ENCODE data around the gene GNPTG.

DNA sequence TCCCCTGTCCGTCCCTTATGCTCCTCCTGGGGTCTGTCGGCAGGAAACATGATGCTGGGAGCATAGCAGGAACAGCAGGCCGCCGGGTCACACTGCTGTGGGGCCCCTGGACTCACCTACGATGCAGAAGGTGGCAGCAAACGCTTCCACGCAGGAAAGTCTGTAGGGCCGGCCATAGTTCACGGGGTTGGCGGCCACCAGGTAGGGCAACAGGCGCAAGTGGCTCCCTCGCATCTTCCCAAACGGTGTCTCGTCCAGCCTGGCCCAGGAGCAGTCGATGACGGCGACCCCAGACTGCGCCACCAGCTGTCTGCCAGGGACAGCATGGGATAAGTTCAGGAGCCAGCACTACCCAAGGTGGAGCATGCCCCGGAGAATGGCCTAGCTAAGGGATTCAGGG is 1.0 kb upstream of the GNPTG start:
- no peak for TF ChIP-seq POLR2A (IDR thresholded peaks at IDR 0.05)
- TF ChIP-seq, protein P1, sequence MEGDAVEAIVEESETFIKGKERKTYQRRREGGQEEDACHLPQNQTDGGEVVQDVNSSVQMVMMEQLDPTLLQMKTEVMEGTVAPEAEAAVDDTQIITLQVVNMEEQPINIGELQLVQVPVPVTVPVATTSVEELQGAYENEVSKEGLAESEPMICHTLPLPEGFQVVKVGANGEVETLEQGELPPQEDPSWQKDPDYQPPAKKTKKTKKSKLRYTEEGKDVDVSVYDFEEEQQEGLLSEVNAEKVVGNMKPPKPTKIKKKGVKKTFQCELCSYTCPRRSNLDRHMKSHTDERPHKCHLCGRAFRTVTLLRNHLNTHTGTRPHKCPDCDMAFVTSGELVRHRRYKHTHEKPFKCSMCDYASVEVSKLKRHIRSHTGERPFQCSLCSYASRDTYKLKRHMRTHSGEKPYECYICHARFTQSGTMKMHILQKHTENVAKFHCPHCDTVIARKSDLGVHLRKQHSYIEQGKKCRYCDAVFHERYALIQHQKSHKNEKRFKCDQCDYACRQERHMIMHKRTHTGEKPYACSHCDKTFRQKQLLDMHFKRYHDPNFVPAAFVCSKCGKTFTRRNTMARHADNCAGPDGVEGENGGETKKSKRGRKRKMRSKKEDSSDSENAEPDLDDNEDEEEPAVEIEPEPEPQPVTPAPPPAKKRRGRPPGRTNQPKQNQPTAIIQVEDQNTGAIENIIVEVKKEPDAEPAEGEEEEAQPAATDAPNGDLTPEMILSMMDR (IDR thresholded peaks at IDR 0.05), result no peak
- TF ChIP-seq EP300 (IDR thresholded peaks at IDR 0.05), result no peak
